A673 (cell line): ENCODE measurements around the gene TRPM3. TPM values are rescaled to one million over a fixed set of nuclear protein-coding genes. Genes with fewer than 3 reads are reported as not detected.

Source experiments
- BruUV-seq: library from RNA; stranded (reverse); fragments of 400-500 nt; replicated peaks from 2 replicates; lab custom pipeline; 2021; lab: Mats Ljungman, UMichigan
- CTCF ChIA-PET: fragments of 300-600 bp; sonication (Branson Sonifier 250); formaldehyde crosslinking; loops from one replicate; lab custom pipeline; 2022; ENCODE audit warnings: antibody characterized with exemption; lab: Charles Lee
- POLR2A ChIA-PET: fragments of 300-600 bp; sonication (Branson Sonifier 250); formaldehyde crosslinking; loops from one replicate; lab custom pipeline; 2022; ENCODE audit warnings: antibody characterized with exemption; ENCODE audit not compliant: low non-redundant PET; lab: Charles Lee
- DNase-seq: peaks from one replicate; pipeline ENCODE4 v3.0.0-alpha.2; 2015; ENCODE audit warnings: low spot score
- H3K27ac ChIP-seq: fragments of 200-600 bp; sonication (generic); 2 replicates; pipeline ENCODE4 v1.5.1; 2016; ENCODE audit warnings: mixed run types, low read depth, mild to moderate bottlenecking, mixed read lengths, antibody characterized with exemption, low read length; ENCODE audit not compliant: poor library complexity, severe bottlenecking
- H3K27me3 ChIP-seq: fragments of 200-600 bp; sonication (generic); replicated peaks from 2 replicates; pipeline ENCODE4 v1.6.1; 2017; ENCODE audit warnings: mixed run types, low read depth, mild to moderate bottlenecking, mixed read lengths, antibody characterized with exemption, low read length; ENCODE audit not compliant: insufficient read depth, poor library complexity
- H3K36me3 ChIP-seq: fragments of 200-600 bp; sonication (generic); 2 replicates; pipeline ENCODE4 v1.6.1; 2016; ENCODE audit warnings: mixed run types, mild to moderate bottlenecking, mixed read lengths, antibody characterized with exemption, low read length; ENCODE audit not compliant: insufficient read depth, poor library complexity, severe bottlenecking
- H3K4me1 ChIP-seq: fragments of 200-600 bp; sonication (generic); 2 replicates; pipeline ENCODE4 v1.6.1; 2017; ENCODE audit warnings: mixed run types, mild to moderate bottlenecking, mixed read lengths, antibody characterized with exemption, low read length; ENCODE audit not compliant: insufficient read depth, poor library complexity, severe bottlenecking
- H3K4me3 ChIP-seq: fragments of 200-600 bp; sonication (generic); 2 replicates; pipeline ENCODE4 v1.5.1; 2016; ENCODE audit warnings: low read depth, mixed run types, mild to moderate bottlenecking, mixed read lengths, low read length; ENCODE audit not compliant: poor library complexity, severe bottlenecking
- H3K9me3 ChIP-seq: fragments of 200-600 bp; sonication (generic); 2 replicates; pipeline ENCODE4 v1.6.1; 2016; ENCODE audit warnings: mixed run types, low read depth, mild to moderate bottlenecking, mixed read lengths, antibody characterized with exemption, low read length; ENCODE audit not compliant: poor library complexity, severe bottlenecking
- CTCF ChIP-seq: fragments of 300-800, 200-600 bp; sonication (generic); conservative IDR thresholded peaks from 2 replicates; pipeline ENCODE4 v1.5.1; 2017; ENCODE audit warnings: low read depth, mild to moderate bottlenecking, antibody characterized with exemption, low read length, moderate library complexity, mixed read lengths
- EZH2 ChIP-seq: fragments of 200-600 bp; sonication (generic); IDR thresholded peaks from 2 replicates; pipeline ENCODE4 v1.6.1; 2017; ENCODE audit warnings: borderline replicate concordance, low read depth, mild to moderate bottlenecking, mixed read lengths, antibody characterized with exemption, low read length; ENCODE audit not compliant: poor library complexity, severe bottlenecking
- intact Hi-C: fragments of 100-400 bp; cut with micrococcal nuclease; formaldehyde crosslinking; loops from one replicate; pipeline ENCODE4 v1.10.0; 2022; ENCODE audit not compliant: unreplicated experiment
- total RNA-seq: library from RNA; stranded (reverse); gene quantifications from 2 replicates; pipeline ENCODE4 v1.2.3, GENCODE V29; 2021

Gene TRPM3
- total RNA-seq, 1 experiment from 2014 or later = not detected

- Histone ChIP-seq H3K36me3 (no peaks in the 10 kb centered on the region), H3K9me3 (no peaks in the 10 kb centered on the region), H3K4me3 (no peak overlapping the region), H3K4me1 (no peaks in the 10 kb centered on the region), H3K27me3 (no peaks in the 10 kb centered on the region), H3K27ac (no peak overlapping the region)
- ChIA-PET CTCF (no interaction called here), POLR2A (no interaction called here)
- no peak for TF ChIP-seq CTCF
- intact Hi-C loops = no loop called here
- no TSS peak for BruUV-seq
- no peak for DNase-seq
Observed at GRCh38 chr9:70987986-70988385, 133.4 kb downstream of the TRPM3 start.

DNA sequence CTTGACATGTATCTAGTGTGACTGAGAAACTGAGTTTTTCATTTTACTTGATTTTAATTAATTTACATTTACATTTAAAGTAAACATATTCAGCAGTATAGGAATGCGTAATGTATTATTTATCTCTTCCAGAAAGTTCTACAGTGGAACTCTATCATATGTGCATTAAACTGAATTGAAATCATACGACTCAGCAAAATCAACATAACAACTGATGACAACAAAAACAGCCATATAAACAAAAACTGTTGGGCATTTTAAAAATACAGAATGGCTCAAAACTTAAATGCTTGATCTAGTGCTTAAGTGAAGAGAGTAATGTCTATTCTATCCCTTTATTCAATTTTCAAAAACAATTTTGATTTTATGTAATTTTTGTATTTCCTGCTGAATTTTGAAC lies 134.4 kb downstream of the TRPM3 start:
- H3K36me3 ChIP-seq = no peaks in the 10 kb centered on the region
- no peak for DNase-seq
- H3K4me1 ChIP-seq = no peaks in the 10 kb centered on the region
- CTCF ChIA-PET = no interaction called here
- BruUV-seq = no TSS peak
- no peaks in the 10 kb centered on the region for H3K27me3 ChIP-seq
- TF ChIP-seq CTCF (no peak), EZH2 (no peak)
- H3K27ac ChIP-seq = no peak overlapping the region
- POLR2A ChIA-PET = no interaction called here
- no peaks in the 10 kb centered on the region for H3K9me3 ChIP-seq
- intact Hi-C loops = no loop called here
- H3K4me3 ChIP-seq = no peak overlapping the region

- Histone ChIP-seq H3K4me3 (no peak overlapping the region), H3K9me3 (no peaks in the 10 kb centered on the region), H3K27ac (no peak overlapping the region), H3K27me3 (no peaks in the 10 kb centered on the region), H3K36me3 (no peaks in the 10 kb centered on the region), H3K4me1 (no peaks in the 10 kb centered on the region)
- BruUV-seq = no TSS peak
- ChIA-PET CTCF (no interaction called here), POLR2A (no interaction called here)
- intact Hi-C loops = no loop called here
- no peak for DNase-seq
- TF ChIP-seq CTCF = no peak
- TF ChIP-seq EZH2 = no peak
Observed at GRCh38 chr9:70983723-70984295, 137.6 kb downstream of the TRPM3 start.
